HG02840 (cell line): ENCODE measurements around the gene TMPRSS6.

Experiments
- ATAC-seq: cut with Tn5 transposase; IDR thresholded peaks from one replicate; pipeline ENCODE4 v1.9.1; 2021; ENCODE audit warnings: mild to moderate bottlenecking, moderate library complexity, moderate number of reproducible peaks; ENCODE audit not compliant: unreplicated experiment, low FRiP score

Gene TMPRSS6

GRCh38 chr22:37109242-37109917 lies at the start of gene TMPRSS6:
Gene TMPRSS6 (minus strand): TSS chr22:37109713. CDS start chr22:37103417, 6,296 bp downstream.
- no peak for ATAC-seq

GRCh38 chr22:37158963-37159290 lies 49.4 kb upstream of the TMPRSS6 start:
- ATAC-seq: no peak

DNA sequence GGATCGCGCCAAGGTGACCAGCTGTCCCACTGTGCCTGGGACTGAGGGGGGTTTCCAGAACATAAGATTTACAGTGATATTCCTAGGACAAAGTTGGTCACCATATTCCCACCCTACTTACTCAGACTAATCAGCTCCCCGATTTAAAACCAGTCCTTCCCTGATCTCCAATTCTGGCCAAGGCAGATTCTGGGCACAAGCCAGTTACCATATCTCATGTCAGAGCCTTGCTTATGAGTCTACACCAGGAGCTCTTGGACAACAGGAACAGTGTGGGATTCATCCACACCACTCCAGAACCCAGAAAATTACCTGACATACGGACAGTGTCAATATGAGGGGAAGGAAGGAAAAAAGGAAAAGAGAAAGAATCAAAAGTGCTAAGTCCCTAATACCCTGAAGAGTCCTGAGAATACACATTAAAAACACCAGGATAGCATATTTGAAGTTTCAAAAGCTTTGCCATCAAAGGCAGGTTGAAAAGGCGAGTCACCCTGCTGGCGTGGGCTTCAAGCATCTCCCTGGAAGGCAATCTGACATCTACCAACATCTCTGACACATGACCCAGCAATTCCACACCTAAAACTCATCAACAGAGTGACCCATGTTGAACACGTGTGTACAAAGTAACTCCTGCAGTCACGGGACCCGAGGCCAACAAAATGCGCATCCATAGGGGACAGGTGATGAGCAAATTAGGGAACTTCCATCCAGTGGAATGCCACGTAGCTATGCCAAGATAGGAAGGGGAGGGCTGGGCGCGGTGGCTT lies 48.2 kb upstream of the TMPRSS6 start:
- no peak for ATAC-seq

- no peak for ATAC-seq
Observed at GRCh38 chr22:37156686-37157435, 47.3 kb upstream of the TMPRSS6 start.

- ATAC-seq: no peak
Observed at GRCh38 chr22:37155971-37156370, 46.5 kb upstream of the TMPRSS6 start.

DNA sequence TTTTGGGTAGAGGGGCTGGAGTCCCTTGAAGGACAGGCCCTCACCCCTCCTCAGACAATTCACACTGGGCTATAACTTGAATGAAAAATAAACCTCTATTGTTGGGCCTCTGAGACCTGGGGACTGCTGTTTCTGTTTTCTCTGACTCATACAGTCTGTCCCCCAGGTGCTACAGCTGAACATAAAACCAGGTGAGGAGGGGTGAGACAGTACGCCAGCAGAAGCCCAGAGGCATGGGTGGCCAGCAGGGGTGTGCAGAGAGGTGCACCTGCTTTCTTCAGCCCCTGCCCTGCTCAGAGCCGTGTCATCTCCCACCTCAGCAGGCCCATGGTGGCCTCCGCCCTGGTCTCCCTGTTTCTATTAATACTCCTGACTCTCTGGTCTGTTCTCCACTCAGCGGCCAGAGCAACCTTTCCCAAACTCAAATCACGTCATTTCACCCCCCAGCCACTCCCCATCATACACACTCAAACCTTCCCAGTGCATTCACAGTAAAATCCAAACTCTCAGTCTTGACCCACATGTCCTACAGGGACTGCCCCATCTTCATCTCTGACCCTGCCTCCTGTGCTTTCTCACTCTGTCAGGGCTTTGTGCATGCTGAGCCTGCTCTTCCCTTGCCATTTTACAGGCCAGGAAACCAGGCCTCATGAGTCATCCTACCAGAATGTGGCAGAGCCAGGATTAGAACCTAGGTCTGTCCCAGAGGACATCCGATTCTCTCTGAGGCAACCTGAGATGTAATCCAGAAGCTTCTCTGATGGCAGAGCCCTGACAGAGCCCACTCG lies 45.6 kb upstream of the TMPRSS6 start:
- ATAC-seq: no peak

- ATAC-seq: no peak
Observed at GRCh38 chr22:37153901-37154300, 44.4 kb upstream of the TMPRSS6 start.

GRCh38 chr22:37151401-37151800 lies 41.9 kb upstream of the TMPRSS6 start:
- ATAC-seq: no peak

DNA sequence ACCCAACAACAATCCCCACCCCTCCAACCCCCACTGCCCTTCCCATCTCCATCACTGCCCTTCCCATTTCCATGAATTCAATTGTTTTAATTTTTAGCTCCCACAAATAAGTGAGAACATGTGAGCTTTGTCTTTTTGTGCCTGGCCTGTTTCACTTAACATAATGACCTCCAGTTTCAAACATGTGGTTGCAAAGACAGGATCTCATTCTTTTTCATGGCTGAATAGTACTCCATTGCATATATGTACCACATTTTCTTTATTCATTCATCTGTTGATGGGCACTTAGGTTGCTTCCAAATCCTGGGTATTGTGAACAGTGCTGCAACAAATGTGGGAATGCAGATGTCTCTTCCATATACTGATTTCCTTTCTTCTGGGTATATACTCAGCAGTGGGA lies 41.2 kb upstream of the TMPRSS6 start:
- no peak for ATAC-seq

DNA sequence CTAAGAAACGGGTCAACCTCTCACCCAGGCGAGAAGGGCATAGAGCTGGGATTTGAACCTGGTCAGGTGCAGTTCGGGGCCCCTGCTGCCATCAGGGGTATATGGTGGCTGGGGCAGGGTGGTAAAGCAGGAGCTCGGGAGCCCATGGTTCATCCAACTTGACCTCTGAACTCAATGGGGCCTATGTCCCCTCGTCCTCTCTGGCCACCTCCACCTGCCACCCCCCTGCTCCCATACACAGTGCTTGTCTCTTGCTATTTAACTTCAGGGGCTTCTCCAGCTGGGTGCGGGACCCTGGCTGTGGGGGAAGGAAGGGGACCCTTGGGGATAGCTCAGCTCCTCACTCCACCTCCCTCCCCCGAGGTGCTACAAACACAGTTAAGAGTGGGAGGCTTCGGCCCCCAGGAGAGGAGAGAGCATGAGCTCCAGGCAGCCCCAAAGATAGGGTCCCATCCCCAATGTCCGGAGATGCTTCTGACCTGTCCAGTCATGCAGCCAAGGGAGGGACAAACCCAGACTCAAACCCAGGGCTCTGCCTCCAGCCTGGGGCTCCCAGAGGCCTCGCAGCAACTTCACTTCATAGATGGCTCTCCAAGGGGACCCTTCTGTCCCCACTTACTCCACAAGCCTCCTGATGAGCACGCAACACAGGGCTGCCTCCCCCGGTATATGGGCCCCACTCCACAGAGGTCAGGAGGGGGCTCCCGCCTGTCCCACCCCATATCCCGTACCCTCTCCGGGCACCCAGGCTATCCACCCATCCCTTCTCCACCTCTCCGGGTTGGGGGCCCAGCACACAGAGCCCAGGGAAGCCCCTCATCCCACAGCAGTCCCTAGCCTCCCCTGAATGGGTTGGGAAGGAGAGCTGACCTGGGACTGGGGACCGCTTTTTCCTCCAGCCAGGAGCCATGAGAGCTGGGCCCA lies 39.5 kb upstream of the TMPRSS6 start:
- no peak for ATAC-seq

- no peak for ATAC-seq
Observed at GRCh38 chr22:37148031-37148651, 38.6 kb upstream of the TMPRSS6 start.

DNA sequence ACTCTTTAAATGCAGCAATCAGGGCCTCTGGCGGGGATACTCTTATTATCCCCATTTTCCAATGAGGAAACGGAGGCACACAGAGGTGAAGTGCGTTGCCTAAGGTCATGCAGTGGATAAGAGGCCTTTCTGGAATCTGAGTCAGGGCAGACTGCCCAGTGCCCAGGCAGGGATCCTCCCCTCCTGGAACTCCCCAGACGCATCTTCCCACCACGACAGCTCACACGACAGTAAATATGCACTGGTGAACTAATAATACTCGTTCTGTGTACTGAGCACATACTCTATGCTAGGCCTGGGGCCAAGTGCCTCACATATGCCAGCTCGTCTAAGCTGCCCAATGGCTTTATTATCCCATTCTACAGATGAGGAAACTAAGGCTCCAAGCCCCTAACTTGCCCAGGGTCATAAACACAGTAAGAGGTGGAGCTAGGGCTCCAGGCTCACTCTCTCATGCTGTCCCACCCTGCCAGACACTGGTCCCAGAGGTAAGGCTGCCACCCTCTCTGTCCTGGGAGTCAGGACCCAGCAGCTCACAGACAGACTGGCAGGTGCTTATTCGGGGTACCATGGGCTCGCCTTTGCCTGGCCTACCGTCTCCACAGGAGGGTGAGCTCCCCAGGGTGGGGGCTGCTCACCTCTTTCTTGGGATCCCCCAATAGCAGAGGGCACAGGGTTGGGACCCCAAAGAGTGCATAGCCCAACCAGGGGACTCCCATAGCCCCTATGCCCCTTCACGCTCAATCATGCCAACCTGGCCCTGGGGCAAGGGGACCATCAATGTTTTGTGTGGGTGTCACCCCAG lies 37.9 kb upstream of the TMPRSS6 start:
- no peak for ATAC-seq

DNA sequence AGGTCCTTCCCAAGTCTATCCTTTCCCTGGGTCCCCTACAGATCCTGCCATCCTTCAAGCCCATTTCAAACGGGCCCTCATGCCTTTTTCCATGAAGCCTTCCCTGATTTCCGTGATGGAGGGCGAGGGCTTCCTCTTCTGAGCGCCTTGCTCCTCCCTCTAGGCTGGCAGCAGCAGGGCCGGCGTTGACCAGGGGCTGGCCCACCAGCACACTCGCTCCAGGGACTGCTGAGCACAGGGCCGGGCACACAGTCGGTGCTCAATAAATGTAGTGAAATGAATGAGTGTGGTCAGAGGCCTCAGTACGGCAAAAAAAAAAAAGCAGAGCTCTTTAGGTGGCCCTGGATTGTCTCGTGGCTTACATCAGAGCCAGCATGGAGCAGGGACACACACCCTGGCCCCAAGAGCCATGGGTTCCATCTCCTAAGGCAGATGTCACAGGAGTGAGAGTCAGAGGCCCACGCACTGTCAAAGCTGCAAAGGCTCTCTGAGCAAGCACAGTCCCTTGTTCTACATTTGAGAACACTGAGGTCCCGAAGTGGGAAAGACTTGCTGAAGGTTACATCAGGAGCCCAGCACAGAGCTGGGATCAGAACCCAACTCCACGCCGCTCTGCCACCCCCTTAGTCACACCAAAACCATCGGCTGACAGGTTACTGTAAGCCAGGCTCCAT lies 37.1 kb upstream of the TMPRSS6 start:
- no peak for ATAC-seq

DNA sequence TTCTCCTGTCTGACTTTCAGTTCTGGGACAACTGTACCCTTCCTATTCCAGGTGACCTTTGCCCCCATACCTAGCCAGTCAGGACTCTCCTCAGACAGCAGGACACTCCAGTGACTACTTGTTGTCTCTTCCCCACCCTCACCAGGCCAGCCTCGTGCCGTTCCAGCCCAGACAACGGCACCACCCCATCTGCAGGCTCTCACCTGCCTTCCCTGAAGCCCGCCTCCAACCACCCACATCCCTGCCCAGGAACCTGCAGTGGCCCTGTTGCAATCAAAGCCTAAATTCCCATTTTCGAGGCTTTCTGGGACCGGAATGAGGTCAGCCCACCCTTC lies 36.5 kb upstream of the TMPRSS6 start:
- ATAC-seq: no peak

DNA sequence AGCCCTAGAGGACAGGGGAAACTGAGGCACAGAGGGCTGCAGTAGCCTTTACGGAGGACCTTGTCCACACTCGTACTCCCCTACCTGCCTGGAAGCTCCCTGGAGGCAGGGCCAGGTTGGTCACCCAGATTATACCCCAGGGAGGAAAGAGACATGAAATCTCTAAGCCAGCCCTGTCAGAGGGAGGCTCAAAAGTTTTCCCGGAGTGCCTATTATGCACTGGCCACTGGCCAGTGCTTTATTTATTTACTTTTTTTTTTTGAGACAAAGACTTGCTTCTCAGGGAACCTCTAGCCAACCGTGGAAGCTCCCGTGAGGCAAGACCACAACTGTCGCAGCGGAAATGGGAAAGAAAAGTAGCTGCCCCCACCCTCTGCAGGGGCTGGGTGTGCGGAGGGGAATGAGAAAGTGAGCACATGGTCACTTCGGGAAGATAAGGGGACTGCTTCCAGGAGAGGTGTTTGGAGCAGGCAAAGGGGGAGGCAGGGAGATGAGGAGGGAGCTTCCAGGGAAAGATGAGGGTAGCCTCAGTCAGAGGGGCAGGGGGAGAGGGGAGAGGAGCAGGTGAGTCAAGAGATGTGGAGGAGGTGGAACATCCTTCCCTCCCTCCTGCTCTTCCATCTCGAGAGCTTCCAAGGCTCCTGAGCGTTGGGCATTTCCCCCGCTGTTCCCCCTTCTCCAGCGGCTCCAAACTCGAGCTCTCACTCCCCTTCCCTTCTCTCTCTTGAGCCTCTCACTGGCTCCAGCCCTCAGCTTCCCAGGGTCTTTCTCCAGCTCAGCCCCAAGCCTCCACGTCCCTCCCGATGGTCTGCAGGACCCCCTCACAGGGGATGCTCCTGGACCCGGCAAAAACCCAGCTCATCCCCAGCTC lies 35.9 kb upstream of the TMPRSS6 start:
- no peak for ATAC-seq

- ATAC-seq: no peak
Observed at GRCh38 chr22:37144180-37144554, 34.7 kb upstream of the TMPRSS6 start.

- ATAC-seq: no peak
Observed at GRCh38 chr22:37141971-37142370, 32.5 kb upstream of the TMPRSS6 start.
